HEK293 (cell line): ENCODE measurements around the gene TSPAN9.

Experiments
- SP2 ChIP-seq: fragments of 450-650 bp; formaldehyde crosslinking; IDR thresholded peaks from 2 replicates; pipeline ENCODE4 v1.5.1; 2016; ENCODE audit warnings: missing biosample characterization, missing genetic modification characterization
- TRIM28 ChIP-seq: IDR thresholded peaks from 2 replicates; pipeline ENCODE4 v1.6.1; 2011; ENCODE audit warnings: low read length, control low read depth, borderline replicate concordance
- YY1 ChIP-seq: fragments of 450-650 bp; formaldehyde crosslinking; IDR thresholded peaks from 2 replicates; pipeline ENCODE4 v1.5.1; 2018; ENCODE audit warnings: missing biosample characterization, missing genetic modification characterization
- ZNF488 ChIP-seq: fragments of 450-650 bp; formaldehyde crosslinking; IDR thresholded peaks from 2 replicates; pipeline ENCODE4 v1.5.1; 2016; ENCODE audit warnings: missing biosample characterization, missing genetic modification characterization
- ZNF501 ChIP-seq: fragments of 450-650 bp; formaldehyde crosslinking; IDR thresholded peaks from 2 replicates; pipeline ENCODE4 v1.5.1; 2016; ENCODE audit warnings: missing biosample characterization, missing genetic modification characterization
- TF ChIP-seq, protein P1 (sequence below): fragments of 450-650 bp; formaldehyde crosslinking; IDR thresholded peaks from 2 replicates; pipeline ENCODE4 v1.5.1; 2016; ENCODE audit warnings: missing biosample characterization, missing genetic modification characterization
- TF ChIP-seq, protein P2 (sequence below): sonication (generic); formaldehyde crosslinking; IDR thresholded peaks from 2 replicates; pipeline ENCODE4 v1.8.1; 2022; ENCODE audit warnings: mild to moderate bottlenecking, moderate library complexity, missing genetic modification reagents
- TF ChIP-seq, protein P3 (sequence below): fragments of 450-650 bp; formaldehyde crosslinking; IDR thresholded peaks from 2 replicates; pipeline ENCODE4 v1.5.1; 2016; ENCODE audit warnings: missing biosample characterization, missing genetic modification characterization

DNA sequence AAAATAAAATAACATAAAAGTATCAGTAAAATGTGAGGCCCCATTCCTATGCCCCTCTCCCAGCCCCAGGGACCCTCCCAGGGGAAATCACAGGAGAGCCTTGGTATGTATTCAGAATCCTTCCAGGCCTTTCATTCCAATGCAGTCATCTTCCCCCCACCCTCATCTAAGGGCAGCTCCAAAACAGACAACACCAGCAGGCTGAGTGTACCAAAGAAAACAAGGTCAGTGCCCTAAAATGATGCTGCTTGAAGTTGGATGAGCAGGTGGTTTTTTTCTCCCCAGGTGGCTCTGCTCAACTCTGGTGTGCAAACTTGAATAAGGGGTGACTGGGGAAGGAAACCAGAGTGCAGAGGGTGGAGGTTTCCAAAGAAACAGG lies 56.2 kb downstream of the TSPAN9 start:
- TF ChIP-seq, protein P1, sequence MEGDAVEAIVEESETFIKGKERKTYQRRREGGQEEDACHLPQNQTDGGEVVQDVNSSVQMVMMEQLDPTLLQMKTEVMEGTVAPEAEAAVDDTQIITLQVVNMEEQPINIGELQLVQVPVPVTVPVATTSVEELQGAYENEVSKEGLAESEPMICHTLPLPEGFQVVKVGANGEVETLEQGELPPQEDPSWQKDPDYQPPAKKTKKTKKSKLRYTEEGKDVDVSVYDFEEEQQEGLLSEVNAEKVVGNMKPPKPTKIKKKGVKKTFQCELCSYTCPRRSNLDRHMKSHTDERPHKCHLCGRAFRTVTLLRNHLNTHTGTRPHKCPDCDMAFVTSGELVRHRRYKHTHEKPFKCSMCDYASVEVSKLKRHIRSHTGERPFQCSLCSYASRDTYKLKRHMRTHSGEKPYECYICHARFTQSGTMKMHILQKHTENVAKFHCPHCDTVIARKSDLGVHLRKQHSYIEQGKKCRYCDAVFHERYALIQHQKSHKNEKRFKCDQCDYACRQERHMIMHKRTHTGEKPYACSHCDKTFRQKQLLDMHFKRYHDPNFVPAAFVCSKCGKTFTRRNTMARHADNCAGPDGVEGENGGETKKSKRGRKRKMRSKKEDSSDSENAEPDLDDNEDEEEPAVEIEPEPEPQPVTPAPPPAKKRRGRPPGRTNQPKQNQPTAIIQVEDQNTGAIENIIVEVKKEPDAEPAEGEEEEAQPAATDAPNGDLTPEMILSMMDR = no peak
- TF ChIP-seq SP2 (tag by site-specific recombination) (no peak), ZNF488 (tag by site-specific recombination) (no peak), YY1 (tag by site-specific recombination) (no peak), ZNF501 (tag by site-specific recombination) (no peak), TRIM28 (no peak)
- TF ChIP-seq, protein P2, sequence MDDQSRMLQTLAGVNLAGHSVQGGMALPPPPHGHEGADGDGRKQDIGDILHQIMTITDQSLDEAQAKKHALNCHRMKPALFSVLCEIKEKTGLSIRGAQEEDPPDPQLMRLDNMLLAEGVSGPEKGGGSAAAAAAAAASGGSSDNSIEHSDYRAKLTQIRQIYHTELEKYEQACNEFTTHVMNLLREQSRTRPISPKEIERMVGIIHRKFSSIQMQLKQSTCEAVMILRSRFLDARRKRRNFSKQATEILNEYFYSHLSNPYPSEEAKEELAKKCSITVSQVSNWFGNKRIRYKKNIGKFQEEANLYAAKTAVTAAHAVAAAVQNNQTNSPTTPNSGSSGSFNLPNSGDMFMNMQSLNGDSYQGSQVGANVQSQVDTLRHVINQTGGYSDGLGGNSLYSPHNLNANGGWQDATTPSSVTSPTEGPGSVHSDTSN (CRISPR knock-in tag) = no peak
- TF ChIP-seq, protein P3, sequence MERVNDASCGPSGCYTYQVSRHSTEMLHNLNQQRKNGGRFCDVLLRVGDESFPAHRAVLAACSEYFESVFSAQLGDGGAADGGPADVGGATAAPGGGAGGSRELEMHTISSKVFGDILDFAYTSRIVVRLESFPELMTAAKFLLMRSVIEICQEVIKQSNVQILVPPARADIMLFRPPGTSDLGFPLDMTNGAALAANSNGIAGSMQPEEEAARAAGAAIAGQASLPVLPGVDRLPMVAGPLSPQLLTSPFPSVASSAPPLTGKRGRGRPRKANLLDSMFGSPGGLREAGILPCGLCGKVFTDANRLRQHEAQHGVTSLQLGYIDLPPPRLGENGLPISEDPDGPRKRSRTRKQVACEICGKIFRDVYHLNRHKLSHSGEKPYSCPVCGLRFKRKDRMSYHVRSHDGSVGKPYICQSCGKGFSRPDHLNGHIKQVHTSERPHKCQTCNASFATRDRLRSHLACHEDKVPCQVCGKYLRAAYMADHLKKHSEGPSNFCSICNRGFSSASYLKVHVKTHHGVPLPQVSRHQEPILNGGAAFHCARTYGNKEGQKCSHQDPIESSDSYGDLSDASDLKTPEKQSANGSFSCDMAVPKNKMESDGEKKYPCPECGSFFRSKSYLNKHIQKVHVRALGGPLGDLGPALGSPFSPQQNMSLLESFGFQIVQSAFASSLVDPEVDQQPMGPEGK (tag by site-specific recombination) = no peak
